Uterus (tissue), 4 donors: ENCODE data around the gene P2RX4. TPM values are rescaled to one million over a fixed set of nuclear protein-coding genes. Genes with fewer than 3 reads are reported as not detected.

ENCODE experiments used
- DNase-seq, 2 donors: peaks; one replicate each; pipeline ENCODE4 v3.0.0-alpha.2; 2019 to 2020
- H3K27ac ChIP-seq, 2 donors: fragments of 200-600 bp; sonication (generic); 1 replicate in 1 of 2; 2 replicates in 1 of 2; pipeline ENCODE4 v1.5.1; 2016 to 2018
- H3K27me3 ChIP-seq, 2 donors: fragments of 200-600 bp; sonication (generic); one replicate each; pipeline ENCODE4 v1.5.1; 2018 to 2019; ENCODE audit warnings: control low read depth in 1 of 2
- H3K36me3 ChIP-seq, 2 donors: fragments of 200-600 bp; sonication (generic); one replicate each; pipeline ENCODE4 v1.5.1; 2019; ENCODE audit warnings: control low read depth in 1 of 2
- H3K4me1 ChIP-seq, 2 donors: fragments of 200-600 bp; sonication (generic); one replicate each; pipeline ENCODE4 v1.5.1; 2018 to 2019; ENCODE audit warnings: control low read depth in 1 of 2
- H3K4me3 ChIP-seq, 2 donors: fragments of 200-600 bp; sonication (generic); 1 replicate in 1 of 2; 2 replicates in 1 of 2; pipeline ENCODE4 v1.5.1; 2018 to 2019; ENCODE audit warnings: mild to moderate bottlenecking in 1 of 2
- H3K9me3 ChIP-seq, 2 donors: fragments of 200-600 bp; sonication (generic); one replicate each; pipeline ENCODE4 v1.5.1; 2019; ENCODE audit warnings: control low read depth in 1 of 2
- CTCF ChIP-seq, 4 experiments: fragments of 200-600 bp in 2 of 4; fragments of 450-650 bp in 2 of 4; sonication (generic) in 2 of 4; IDR thresholded peaks; one replicate each; pipeline ENCODE4 v1.5.1; 2016 to 2019; ENCODE audit warnings: antibody characterized with exemption in 4 of 4, mild to moderate bottlenecking in 2 of 4, moderate library complexity in 1 of 4
- POLR2A ChIP-seq, 2 donors: fragments of 450-650 bp; IDR thresholded peaks; one replicate each; pipeline ENCODE4 v1.6.1; 2016; ENCODE audit warnings: antibody characterized with exemption in 2 of 2, mild to moderate bottlenecking in 1 of 2, moderate library complexity in 1 of 2
- intact Hi-C: fragments of 100-400 bp; cut with DNase I; formaldehyde crosslinking; loops from one replicate; pipeline ENCODE4 v1.15.1; 2023; ENCODE audit warnings: low total_unique reads
- total RNA-seq, 4 donors: library from RNA; depleted of rRNA in 3 of 4; stranded (reverse); fragments of >200 nt in 3 of 4; gene quantifications; one replicate each; pipeline versions ENCODE4 v1.1.0 to v1.2.4, GENCODE V29; 2014 to 2023
- donor health status: DM: yes; HTN: yes; CAD: no.

Gene P2RX4
- total RNA-seq, 4 donors from 2014 or later = 10.9 to 217 (median 36.1) TPM

- DNase-seq = no peak
Measured at GRCh38 chr12:121184425-121184824, 25.5 kb upstream of the P2RX4 start.

GRCh38 chr12:121184984-121185889, 24.7 kb upstream of the P2RX4 start:
- no peaks in the 10 kb centered on the region for H3K27me3 ChIP-seq
- no peak overlapping the region for H3K4me3 ChIP-seq

More at GRCh38 chr12:121184425-121184824, 25.5 kb upstream of the P2RX4 start:
- no peak for TF ChIP-seq POLR2A (IDR thresholded peaks at IDR 0.05)
- no peak for TF ChIP-seq CTCF (IDR thresholded peaks at IDR 0.05)
- Histone ChIP-seq H3K9me3 (no peaks in the 10 kb centered on the region), H3K4me3 (no peak overlapping the region), H3K27ac (no peak overlapping the region), H3K36me3 (no peaks in the 10 kb centered on the region), H3K4me1 (no peaks in the 10 kb centered on the region), H3K27me3 (no peaks in the 10 kb centered on the region)
- intact Hi-C loops = no loop called here

GRCh38 chr12:121186826-121187225, 23.1 kb upstream of the P2RX4 start:
- no peaks in the 10 kb centered on the region for H3K27me3 ChIP-seq
- H3K4me3 ChIP-seq = no peak overlapping the region
- TF ChIP-seq POLR2A (IDR thresholded peaks at IDR 0.05) (no peak), CTCF (IDR thresholded peaks at IDR 0.05) (no peak)
- intact Hi-C loops = no loop called here
- H3K27ac ChIP-seq = no peak overlapping the region
- H3K36me3 ChIP-seq = no peaks in the 10 kb centered on the region
- H3K4me1 ChIP-seq = no peaks in the 10 kb centered on the region
- no peaks in the 10 kb centered on the region for H3K9me3 ChIP-seq
- DNase-seq = no peak

More at GRCh38 chr12:121184984-121185889, 24.7 kb upstream of the P2RX4 start:
- Histone ChIP-seq H3K4me1 (no peaks in the 10 kb centered on the region), H3K36me3 (no peaks in the 10 kb centered on the region), H3K27ac (no peak overlapping the region), H3K9me3 (no peaks in the 10 kb centered on the region)
- intact Hi-C loops = no loop called here
- no peak for DNase-seq
- no peak for TF ChIP-seq POLR2A (IDR thresholded peaks at IDR 0.05)
- TF ChIP-seq CTCF (IDR thresholded peaks at IDR 0.05) = no peak

- Histone ChIP-seq H3K4me3 (no peak overlapping the region), H3K27ac (no peak overlapping the region), H3K36me3 (no peaks in the 10 kb centered on the region), H3K4me1 (no peaks in the 10 kb centered on the region), H3K27me3 (no peaks in the 10 kb centered on the region), H3K9me3 (no peaks in the 10 kb centered on the region)
- intact Hi-C loops = no loop called here
- no peak for DNase-seq
- TF ChIP-seq POLR2A (IDR thresholded peaks at IDR 0.05) (no peak), CTCF (IDR thresholded peaks at IDR 0.05) (no peak)
Measured at GRCh38 chr12:121187501-121187900, 22.4 kb upstream of the P2RX4 start.

- TF ChIP-seq CTCF (IDR thresholded peaks at IDR 0.05) = no peak
- no peak for TF ChIP-seq POLR2A (IDR thresholded peaks at IDR 0.05)
- H3K36me3 ChIP-seq = no peaks in the 10 kb centered on the region
- H3K4me1 ChIP-seq = no peaks in the 10 kb centered on the region
- no peak overlapping the region for H3K4me3 ChIP-seq
- no peaks in the 10 kb centered on the region for H3K9me3 ChIP-seq
- intact Hi-C loops = no loop called here
- no peak for DNase-seq
- no peaks in the 10 kb centered on the region for H3K27me3 ChIP-seq
- no peak overlapping the region for H3K27ac ChIP-seq
Measured at GRCh38 chr12:121188227-121188626, 21.7 kb upstream of the P2RX4 start.
